ENCODE results near the gene MAD1L1. TPM values are rescaled to one million over a fixed set of nuclear protein-coding genes. Genes with fewer than 3 reads are reported as not detected.

MAD1L1 gene
- total RNA-seq, 2 experiments from 2014 or later, result 157 to 160 TPM

DNA sequence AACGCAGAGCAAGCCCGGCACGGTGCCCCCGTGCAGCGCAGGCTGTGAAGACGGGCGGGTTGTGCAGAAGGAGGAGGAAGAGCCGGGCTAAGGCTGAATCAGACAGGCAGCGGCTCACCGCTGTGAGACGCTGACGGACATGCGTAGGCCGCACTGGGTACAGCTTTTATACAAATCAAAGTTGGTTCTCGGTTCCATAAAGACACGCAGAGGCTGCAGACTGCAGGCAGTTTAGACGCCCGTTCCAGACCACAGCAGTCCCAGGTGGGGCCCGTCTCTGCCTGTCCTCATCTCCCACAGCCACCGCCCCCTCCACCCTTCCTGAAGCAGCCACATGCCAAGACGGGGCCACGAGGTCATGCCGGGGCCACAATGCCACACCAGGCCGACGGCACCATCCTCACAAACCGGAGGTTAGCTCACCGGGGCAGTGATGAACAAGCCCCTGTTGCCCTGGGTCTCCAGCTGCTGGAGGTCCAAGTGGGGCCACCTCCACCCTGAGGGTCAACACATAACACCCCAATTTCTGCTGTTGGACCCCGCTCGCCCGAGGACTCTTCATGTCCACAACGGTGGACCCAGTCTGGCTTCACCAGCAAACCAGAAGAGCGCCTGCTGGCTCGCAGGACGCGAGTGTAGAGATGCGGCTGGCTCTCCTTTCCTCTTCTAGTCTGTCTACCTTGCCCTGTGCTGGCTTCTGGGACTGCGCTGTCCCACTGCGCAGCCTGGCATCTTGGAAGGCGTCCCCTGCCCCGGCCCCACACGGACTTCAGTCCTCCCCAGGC lies 335.5 kb downstream of the MAD1L1 start:
- Histone ChIP-seq H3K4me3 (ENCODE audit: low read length) (no peak overlapping the region), H3K9me3 (ENCODE audit: control insufficient read depth in 1 of 2, insufficient read depth in 1 of 2, low read length in 2 of 2) (no peaks in the 10 kb centered on the region), H3K27me3 (ENCODE audit: control insufficient read depth in 1 of 2, insufficient read depth in 2 of 2, low read length in 2 of 2) (no peaks in the 10 kb centered on the region), H3K27ac (ENCODE audit: low read depth in 1 of 2, low read length in 2 of 2) (no peak overlapping the region), H3K36me3 (ENCODE audit: insufficient read depth, low read length) (peaks cover 73% of the 10 kb centered on the region), H3K4me1 (ENCODE audit: insufficient read depth, low read length) (peaks cover 9% of the 10 kb centered on the region)
- H3K4me3 Mint-ChIP-seq, result no peak overlapping the region
- H3K9me3 Mint-ChIP-seq, result no peaks in the 10 kb centered on the region
- H3K4me1 Mint-ChIP-seq (ENCODE audit: low read depth), result peaks cover 9% of the 10 kb centered on the region
- intact Hi-C loops (cut with DNase I, micrococcal nuclease), result loop anchor here in 1 of 2 experiments (10.0 kb wide), 1 partner anchor 308 kb away; no protein-coding TSS in a partner anchor
- DNase-seq, result no peak
- TF ChIP-seq, protein P1, sequence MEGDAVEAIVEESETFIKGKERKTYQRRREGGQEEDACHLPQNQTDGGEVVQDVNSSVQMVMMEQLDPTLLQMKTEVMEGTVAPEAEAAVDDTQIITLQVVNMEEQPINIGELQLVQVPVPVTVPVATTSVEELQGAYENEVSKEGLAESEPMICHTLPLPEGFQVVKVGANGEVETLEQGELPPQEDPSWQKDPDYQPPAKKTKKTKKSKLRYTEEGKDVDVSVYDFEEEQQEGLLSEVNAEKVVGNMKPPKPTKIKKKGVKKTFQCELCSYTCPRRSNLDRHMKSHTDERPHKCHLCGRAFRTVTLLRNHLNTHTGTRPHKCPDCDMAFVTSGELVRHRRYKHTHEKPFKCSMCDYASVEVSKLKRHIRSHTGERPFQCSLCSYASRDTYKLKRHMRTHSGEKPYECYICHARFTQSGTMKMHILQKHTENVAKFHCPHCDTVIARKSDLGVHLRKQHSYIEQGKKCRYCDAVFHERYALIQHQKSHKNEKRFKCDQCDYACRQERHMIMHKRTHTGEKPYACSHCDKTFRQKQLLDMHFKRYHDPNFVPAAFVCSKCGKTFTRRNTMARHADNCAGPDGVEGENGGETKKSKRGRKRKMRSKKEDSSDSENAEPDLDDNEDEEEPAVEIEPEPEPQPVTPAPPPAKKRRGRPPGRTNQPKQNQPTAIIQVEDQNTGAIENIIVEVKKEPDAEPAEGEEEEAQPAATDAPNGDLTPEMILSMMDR (IDR thresholded peaks at IDR 0.05), result no peak
- ATAC-seq (ENCODE audit: poor library complexity), result peak; percentile 41
- H3K27ac Mint-ChIP-seq, result peak overlapping the region; percentile 81
- ChIA-PET POLR2A (interaction anchor here (1.0 kb wide), 1 partner anchor 23 kb away, joined by 3 read pairs; no protein-coding TSS in a partner anchor), CTCF (no interaction called here)
- H3K36me3 Mint-ChIP-seq (ENCODE audit: low read depth), result peaks cover 60% of the 10 kb centered on the region
- no peaks in the 10 kb centered on the region for H3K27me3 Mint-ChIP-seq

DNA sequence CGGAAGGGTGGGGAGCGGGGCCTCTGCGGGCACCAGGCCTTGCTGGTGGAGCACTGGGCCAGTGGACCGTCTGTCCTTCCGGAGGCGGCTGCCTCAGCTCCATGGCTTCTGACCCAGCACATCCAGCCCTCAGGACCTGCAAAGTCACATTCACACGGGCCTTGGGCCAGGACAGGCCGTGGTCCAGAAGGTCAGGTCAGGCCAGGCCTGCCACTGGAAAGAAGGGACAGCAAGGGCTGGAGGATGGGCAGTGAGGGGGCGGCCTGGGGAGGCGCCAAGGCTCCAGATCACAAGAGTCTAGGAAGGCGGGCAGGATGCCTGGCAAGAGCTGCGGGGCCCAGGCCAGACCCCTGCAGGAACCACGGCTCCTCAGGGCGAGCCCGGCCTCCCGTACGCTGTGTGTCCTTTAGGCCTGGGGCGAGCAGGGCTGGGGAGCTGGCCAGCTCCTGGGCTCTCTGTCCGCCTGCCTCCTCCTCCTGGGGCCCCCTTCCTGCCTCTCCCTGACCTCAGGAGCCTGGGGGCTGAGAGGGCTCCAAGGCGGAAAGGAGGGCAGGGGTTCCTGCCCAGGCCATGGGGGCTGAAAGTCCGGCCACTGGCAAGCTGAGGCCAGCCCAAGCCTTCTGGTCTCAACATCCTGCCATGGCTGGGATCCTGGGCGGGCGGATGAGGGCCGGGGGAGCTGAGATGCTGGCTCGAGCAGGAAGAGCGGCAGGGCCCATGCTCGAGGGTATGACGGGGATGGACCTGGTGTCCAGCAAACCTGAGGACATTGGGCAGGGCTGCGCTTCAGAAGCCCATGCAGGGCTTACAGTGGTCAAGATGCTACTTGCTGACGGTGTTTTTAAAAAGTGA lies 336.9 kb downstream of the MAD1L1 start:
- TF ChIP-seq, protein P1 (IDR thresholded peaks at IDR 0.05), result no peak
- H3K36me3 Mint-ChIP-seq (ENCODE audit: low read depth), result peaks cover 72% of the 10 kb centered on the region
- no peak overlapping the region for H3K4me3 ChIP-seq (ENCODE audit: low read length)
- no peak overlapping the region for H3K27ac ChIP-seq (ENCODE audit: low read depth in 1 of 2, low read length in 2 of 2)
- ChIA-PET POLR2A (interaction anchor here (0.7 to 1.0 kb wide), 3 partner anchors 24 to 44 kb away, joined by 3 to 4 read pairs (median 3); no protein-coding TSS in a partner anchor), CTCF (no interaction called here)
- peaks cover 17% of the 10 kb centered on the region for H3K4me1 Mint-ChIP-seq (ENCODE audit: low read depth)
- intact Hi-C loops (cut with DNase I, micrococcal nuclease), result loop anchor here in 1 of 2 experiments (10.0 kb wide), 1 partner anchor 309 kb away; no protein-coding TSS in a partner anchor
- H3K27me3 ChIP-seq (ENCODE audit: control insufficient read depth in 1 of 2, insufficient read depth in 2 of 2, low read length in 2 of 2), result no peaks in the 10 kb centered on the region
- DNase-seq, result no peak
- peaks cover 66% of the 10 kb centered on the region for H3K36me3 ChIP-seq (ENCODE audit: insufficient read depth, low read length)
- H3K4me3 Mint-ChIP-seq, result no peak overlapping the region
- ATAC-seq (ENCODE audit: poor library complexity), result no peak
- H3K4me1 ChIP-seq (ENCODE audit: insufficient read depth, low read length), result peaks cover 3% of the 10 kb centered on the region
- no peaks in the 10 kb centered on the region for H3K9me3 Mint-ChIP-seq
- H3K27ac Mint-ChIP-seq, result peak overlapping the region; percentile 81
- H3K27me3 Mint-ChIP-seq, result no peaks in the 10 kb centered on the region
- H3K9me3 ChIP-seq (ENCODE audit: control insufficient read depth in 1 of 2, insufficient read depth in 1 of 2, low read length in 2 of 2), result no peaks in the 10 kb centered on the region

DNA sequence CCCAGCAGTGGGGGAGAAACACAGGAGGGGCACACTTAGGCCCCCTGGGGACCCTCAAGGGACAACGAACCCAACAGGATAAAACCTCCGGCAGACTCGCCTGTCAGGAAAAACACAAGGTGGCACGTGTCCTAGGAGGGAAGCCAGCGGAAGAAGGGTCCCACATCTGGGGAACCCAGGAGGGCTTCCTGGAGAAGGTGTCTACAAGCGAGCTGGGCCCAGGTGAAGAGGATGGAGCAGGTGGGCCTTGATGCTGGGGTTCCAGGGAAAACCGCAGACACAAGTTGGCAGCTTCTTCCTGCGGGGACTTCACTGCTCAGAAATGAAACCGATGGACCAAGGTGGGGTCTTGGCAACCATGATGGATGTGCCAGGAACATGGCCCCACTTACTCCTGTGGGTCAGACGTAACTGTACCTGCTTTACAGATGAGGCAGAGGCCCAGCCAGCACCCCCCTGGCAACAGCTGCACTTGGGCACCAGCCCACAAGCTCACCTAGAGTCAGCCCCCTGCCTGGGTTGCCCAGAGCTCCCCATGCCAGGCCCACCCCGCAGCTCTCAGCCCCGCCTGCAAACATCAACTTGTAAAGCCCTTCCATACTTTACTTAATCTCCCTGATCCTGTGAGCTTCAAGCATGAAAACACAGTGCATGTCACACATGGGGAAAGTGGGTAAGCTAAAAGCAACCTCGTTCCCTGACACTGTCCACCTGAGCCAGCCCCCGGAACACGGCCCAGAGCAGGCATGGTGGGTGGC lies 337.7 kb downstream of the MAD1L1 start:
- no peaks in the 10 kb centered on the region for H3K9me3 ChIP-seq (ENCODE audit: control insufficient read depth in 1 of 2, insufficient read depth in 1 of 2, low read length in 2 of 2)
- intact Hi-C loops (cut with DNase I, micrococcal nuclease), result loop anchor here (5.0 to 10.0 kb wide), 2 partner anchors 32 to 310 kb away; no protein-coding TSS in a partner anchor
- TF ChIP-seq, protein P1 (IDR thresholded peaks at IDR 0.05), result no peak
- H3K36me3 ChIP-seq (ENCODE audit: insufficient read depth, low read length), result peaks cover 66% of the 10 kb centered on the region
- DNase-seq (no peak), ATAC-seq (ENCODE audit: poor library complexity) (no peak)
- ChIA-PET POLR2A (interaction anchor here (0.8 kb wide), 1 partner anchor 25 kb away, joined by 4 read pairs; no protein-coding TSS in a partner anchor), CTCF (no interaction called here)
- Mint-ChIP-seq H3K4me3 (no peak overlapping the region), H3K27me3 (no peaks in the 10 kb centered on the region), H3K4me1 (ENCODE audit: low read depth) (peaks cover 25% of the 10 kb centered on the region), H3K27ac (peak overlapping the region; percentile 80), H3K9me3 (no peaks in the 10 kb centered on the region), H3K36me3 (ENCODE audit: low read depth) (peaks cover 69% of the 10 kb centered on the region)
- no peak overlapping the region for H3K4me3 ChIP-seq (ENCODE audit: low read length)
- no peaks in the 10 kb centered on the region for H3K27me3 ChIP-seq (ENCODE audit: control insufficient read depth in 1 of 2, insufficient read depth in 2 of 2, low read length in 2 of 2)
- H3K4me1 ChIP-seq (ENCODE audit: insufficient read depth, low read length), result peaks cover 9% of the 10 kb centered on the region
- no peak overlapping the region for H3K27ac ChIP-seq (ENCODE audit: low read depth in 1 of 2, low read length in 2 of 2)
